HG03045 (cell line): Measurements from ENCODE around the gene HOXD11.

Source experiments
- ATAC-seq: cut with Tn5 transposase; IDR thresholded peaks from one replicate; pipeline ENCODE4 v1.9.1; 2021; ENCODE audit warnings: mild to moderate bottlenecking, moderate library complexity; ENCODE audit not compliant: unreplicated experiment

HOXD11 gene

GRCh38 chr2:176120364-176121189, 13.5 kb downstream of the HOXD11 start:
- ATAC-seq, result no peak

- ATAC-seq, result no peak
Observed at GRCh38 chr2:176121190-176122051, 14.3 kb downstream of the HOXD11 start.

- ATAC-seq, result no peak
Observed at GRCh38 chr2:176122052-176122682, 15.1 kb downstream of the HOXD11 start.

- ATAC-seq, result no peak
Observed at GRCh38 chr2:176122683-176123410, 15.8 kb downstream of the HOXD11 start, which contains the start of gene HOXD9. TSS of gene HOXD9 (plus strand) at chr2:176122719. CDS start at chr2:176122769, 50 bp downstream.

GRCh38 chr2:176123411-176124109, 16.5 kb downstream of the HOXD11 start:
- no peak for ATAC-seq

GRCh38 chr2:176124110-176124946, 17.2 kb downstream of the HOXD11 start:
- ATAC-seq, result no peak

GRCh38 chr2:176124947-176125771, 18.1 kb downstream of the HOXD11 start:
- ATAC-seq, result no peak

- ATAC-seq, result no peak
Observed at GRCh38 chr2:176125772-176126054, 18.6 kb downstream of the HOXD11 start.

- ATAC-seq, result no peak
Observed at GRCh38 chr2:176126929-176127773, 20.1 kb downstream of the HOXD11 start.

- no peak for ATAC-seq
Observed at GRCh38 chr2:176127774-176128072, 20.6 kb downstream of the HOXD11 start.

GRCh38 chr2:176128172-176128981, 21.3 kb downstream of the HOXD11 start:
- no peak for ATAC-seq

- no peak for ATAC-seq
Observed at GRCh38 chr2:176128982-176129796, 22.1 kb downstream of the HOXD11 start, which contains the start of gene HOXD8. TSS of gene HOXD8 (plus strand) at chr2:176129705. CDS start at chr2:176130367, 662 bp downstream.

- no peak for ATAC-seq
Observed at GRCh38 chr2:176129813-176130146, 22.7 kb downstream of the HOXD11 start.

- ATAC-seq, result no peak
Observed at GRCh38 chr2:176130147-176130956, 23.3 kb downstream of the HOXD11 start.
